ENCODE results near the gene OASL.

The OASL gene

GRCh38 chr12:120984351-120984898 is 54.6 kb downstream of the OASL start:
- no peaks in the 10 kb centered on the region for H3K36me3 ChIP-seq (ENCODE audit: insufficient read depth, low read length)
- H3K4me3 ChIP-seq (ENCODE audit: low read length) = no peak overlapping the region
- no peaks in the 10 kb centered on the region for H3K27me3 ChIP-seq (ENCODE audit: insufficient read depth, low read length)
- peaks cover 7% of the 10 kb centered on the region for H3K9me3 ChIP-seq (ENCODE audit: low read length)
- H2AFZ ChIP-seq (ENCODE audit: low read depth, low read length) = peak overlapping the region; percentile 77
- H3K4me1 ChIP-seq (ENCODE audit: insufficient read depth, low read length) = peaks cover 20% of the 10 kb centered on the region

GRCh38 chr12:120983759-120984158 is 55.3 kb downstream of the OASL start:
- Histone ChIP-seq H2AFZ (ENCODE audit: low read depth, low read length) (peak overlapping the region; percentile 77), H3K4me1 (ENCODE audit: insufficient read depth, low read length) (peaks cover 20% of the 10 kb centered on the region), H3K4me3 (ENCODE audit: low read length) (no peak overlapping the region), H3K36me3 (ENCODE audit: insufficient read depth, low read length) (no peaks in the 10 kb centered on the region), H3K27me3 (ENCODE audit: insufficient read depth, low read length) (no peaks in the 10 kb centered on the region), H3K9me3 (ENCODE audit: low read length) (peaks cover 5% of the 10 kb centered on the region)

GRCh38 chr12:120982659-120983058 is 56.4 kb downstream of the OASL start:
- H3K36me3 ChIP-seq (ENCODE audit: insufficient read depth, low read length) = no peaks in the 10 kb centered on the region
- no peak overlapping the region for H2AFZ ChIP-seq (ENCODE audit: low read depth, low read length)
- no peaks in the 10 kb centered on the region for H3K9me3 ChIP-seq (ENCODE audit: low read length)
- no peaks in the 10 kb centered on the region for H3K27me3 ChIP-seq (ENCODE audit: insufficient read depth, low read length)
- no peak overlapping the region for H3K4me3 ChIP-seq (ENCODE audit: low read length)
- H3K4me1 ChIP-seq (ENCODE audit: insufficient read depth, low read length) = peaks cover 20% of the 10 kb centered on the region

- Histone ChIP-seq H3K27me3 (ENCODE audit: insufficient read depth, low read length) (no peaks in the 10 kb centered on the region), H3K4me1 (ENCODE audit: insufficient read depth, low read length) (peaks cover 20% of the 10 kb centered on the region), H3K9me3 (ENCODE audit: low read length) (no peaks in the 10 kb centered on the region), H2AFZ (ENCODE audit: low read depth, low read length) (no peak overlapping the region), H3K36me3 (ENCODE audit: insufficient read depth, low read length) (no peaks in the 10 kb centered on the region), H3K4me3 (ENCODE audit: low read length) (no peak overlapping the region)
Observed at GRCh38 chr12:120981407-120981941, 57.6 kb downstream of the OASL start.

GRCh38 chr12:120980800-120981368 is 58.2 kb downstream of the OASL start:
- Histone ChIP-seq H3K4me1 (ENCODE audit: insufficient read depth, low read length) (peaks cover 20% of the 10 kb centered on the region), H3K4me3 (ENCODE audit: low read length) (no peak overlapping the region), H3K9me3 (ENCODE audit: low read length) (no peaks in the 10 kb centered on the region), H2AFZ (ENCODE audit: low read depth, low read length) (no peak overlapping the region), H3K27me3 (ENCODE audit: insufficient read depth, low read length) (no peaks in the 10 kb centered on the region), H3K36me3 (ENCODE audit: insufficient read depth, low read length) (no peaks in the 10 kb centered on the region)

- no peaks in the 10 kb centered on the region for H3K27me3 ChIP-seq (ENCODE audit: insufficient read depth, low read length)
- no peak overlapping the region for H2AFZ ChIP-seq (ENCODE audit: low read depth, low read length)
- no peak overlapping the region for H3K4me3 ChIP-seq (ENCODE audit: low read length)
- no peaks in the 10 kb centered on the region for H3K9me3 ChIP-seq (ENCODE audit: low read length)
- H3K36me3 ChIP-seq (ENCODE audit: insufficient read depth, low read length) = no peaks in the 10 kb centered on the region
- peaks cover 20% of the 10 kb centered on the region for H3K4me1 ChIP-seq (ENCODE audit: insufficient read depth, low read length)
Observed at GRCh38 chr12:120979862-120980696, 59.0 kb downstream of the OASL start.

- H3K4me1 ChIP-seq (ENCODE audit: insufficient read depth, low read length) = peaks cover 16% of the 10 kb centered on the region
- no peak overlapping the region for H3K4me3 ChIP-seq (ENCODE audit: low read length)
- no peak overlapping the region for H2AFZ ChIP-seq (ENCODE audit: low read depth, low read length)
- H3K9me3 ChIP-seq (ENCODE audit: low read length) = no peaks in the 10 kb centered on the region
- H3K36me3 ChIP-seq (ENCODE audit: insufficient read depth, low read length) = no peaks in the 10 kb centered on the region
- H3K27me3 ChIP-seq (ENCODE audit: insufficient read depth, low read length) = no peaks in the 10 kb centered on the region
Observed at GRCh38 chr12:120979220-120979861, 59.7 kb downstream of the OASL start.

- H3K9me3 ChIP-seq (ENCODE audit: low read length) = no peaks in the 10 kb centered on the region
- H2AFZ ChIP-seq (ENCODE audit: low read depth, low read length) = no peak within 1 kb of the TSS
- H3K4me3 ChIP-seq (ENCODE audit: low read length) = no peak within 1 kb of the TSS
Observed at GRCh38 chr12:120978296-120979219, 60.5 kb downstream of the OASL start, which contains the start of gene HNF1A. Gene HNF1A (plus strand): TSS chr12:120978543. CDS start chr12:120978769, 226 bp downstream.

GRCh38 chr12:120977531-120978295 is 61.3 kb downstream of the OASL start:
- no peaks in the 10 kb centered on the region for H3K27me3 ChIP-seq (ENCODE audit: insufficient read depth, low read length)
- H3K4me3 ChIP-seq (ENCODE audit: low read length) = no peak overlapping the region
- H3K36me3 ChIP-seq (ENCODE audit: insufficient read depth, low read length) = no peaks in the 10 kb centered on the region
- no peaks in the 10 kb centered on the region for H3K9me3 ChIP-seq (ENCODE audit: low read length)
- peaks cover 16% of the 10 kb centered on the region for H3K4me1 ChIP-seq (ENCODE audit: insufficient read depth, low read length)
- no peak overlapping the region for H2AFZ ChIP-seq (ENCODE audit: low read depth, low read length)

More at GRCh38 chr12:120978296-120979219, 60.5 kb downstream of the OASL start, which contains the start of gene HNF1A:
- Histone ChIP-seq H3K36me3 (ENCODE audit: insufficient read depth, low read length) (no peaks in the 10 kb centered on the region), H3K27me3 (ENCODE audit: insufficient read depth, low read length) (no peaks in the 10 kb centered on the region), H3K4me1 (ENCODE audit: insufficient read depth, low read length) (peaks cover 12% of the 10 kb centered on the region)

- Histone ChIP-seq H3K4me3 (ENCODE audit: low read length) (no peak overlapping the region), H3K27me3 (ENCODE audit: insufficient read depth, low read length) (no peaks in the 10 kb centered on the region), H2AFZ (ENCODE audit: low read depth, low read length) (no peak overlapping the region), H3K36me3 (ENCODE audit: insufficient read depth, low read length) (no peaks in the 10 kb centered on the region), H3K4me1 (ENCODE audit: insufficient read depth, low read length) (peaks cover 7% of the 10 kb centered on the region), H3K9me3 (ENCODE audit: low read length) (no peaks in the 10 kb centered on the region)
Observed at GRCh38 chr12:120972870-120973543, 66.0 kb downstream of the OASL start.

Data from neuron (in vitro differentiated cells).